Esophagus (tissue), 2 donors: Measurements from ENCODE around the gene SOWAHA. TPM values are rescaled to one million over a fixed set of nuclear protein-coding genes. Genes with fewer than 3 reads are reported as not detected.

Source experiments
- H3K27ac ChIP-seq, 2 donors: one replicate each; pipeline ENCODE4 v1.5.1; 2013; ENCODE audit warnings: low read depth in 2 of 2, mild to moderate bottlenecking in 2 of 2, inconsistent platforms in 1 of 2, low read length in 1 of 2, moderate library complexity in 1 of 2
- H3K27me3 ChIP-seq, 2 donors: one replicate each; pipeline ENCODE4 v1.6.1; 2013; ENCODE audit warnings: low read length in 2 of 2, control low read depth in 1 of 2, mild to moderate bottlenecking in 1 of 2; ENCODE audit not compliant: insufficient read depth in 2 of 2, control insufficient read depth in 1 of 2
- H3K36me3 ChIP-seq, 2 donors: one replicate each; pipeline ENCODE4 v1.6.1; 2013; ENCODE audit warnings: low read length in 1 of 2; ENCODE audit not compliant: control insufficient read depth in 2 of 2, insufficient read depth in 2 of 2
- H3K4me1 ChIP-seq, 2 donors: one replicate each; pipeline ENCODE4 v1.6.1; 2013; ENCODE audit warnings: low read length in 1 of 2; ENCODE audit not compliant: control insufficient read depth in 2 of 2, insufficient read depth in 2 of 2
- H3K4me3 ChIP-seq, 2 donors: one replicate each; pipeline ENCODE4 v1.5.1; 2013; ENCODE audit warnings: low read length in 2 of 2, mild to moderate bottlenecking in 2 of 2, low read depth in 1 of 2, moderate library complexity in 1 of 2
- H3K9me3 ChIP-seq, 2 donors: one replicate each; pipeline ENCODE4 v1.6.1; 2013; ENCODE audit warnings: mild to moderate bottlenecking in 2 of 2, low read depth in 1 of 2, low read length in 1 of 2, moderate library complexity in 1 of 2; ENCODE audit not compliant: control insufficient read depth in 2 of 2, insufficient read depth in 1 of 2
- WGBS, 2 donors: extraction: QIAGEN DNeasy Blood & Tissue Kit; methylation state at CpG; one replicate each; pipeline ENCODE4 v1.1.7; 2013; 5-methylcytosine and 5-hydroxymethylcytosine counted together
- polyA plus RNA-seq, 2 donors: library from polyadenylated mRNA; stranded (reverse); fragments of 200-250 nt; gene quantifications; one replicate each; pipeline ENCODE4 v1.2.3, GENCODE V29; 2013
- donor health status: healthy with polysubstance abuse.
- donor health status: Bipolar disorder and iron deficiency.

SOWAHA gene
- polyA plus RNA-seq, 2 donors, result 0.07 to 0.18 TPM

GRCh38 chr5:132814503-132815294 lies 1.6 kb downstream of the SOWAHA start:
- no peaks in the 10 kb centered on the region for H3K36me3 ChIP-seq
- H3K4me1 ChIP-seq, result peaks cover 2 to 6% of the 10 kb centered on the region in 2 donors
- peak overlapping the region; percentile 3 to 57 for H3K4me3 ChIP-seq
- peaks cover 0 to 3% of the 10 kb centered on the region in 2 donors for H3K9me3 ChIP-seq
- H3K27me3 ChIP-seq, result peaks cover 0 to 7% of the 10 kb centered on the region in 2 donors
- whole genome bisulfite sequencing, 2 donors, result 62 to 68% methylated on average over 68 to 81 of the region's 81 CpGs
- no peak overlapping the region for H3K27ac ChIP-seq

- no peak overlapping the region for H3K4me3 ChIP-seq
- no peaks in the 10 kb centered on the region for H3K36me3 ChIP-seq
- no peak overlapping the region for H3K27ac ChIP-seq
- H3K27me3 ChIP-seq, result peaks cover 0 to 7% of the 10 kb centered on the region in 2 donors
- peaks cover 0 to 3% of the 10 kb centered on the region in 2 donors for H3K9me3 ChIP-seq
- peaks cover 2 to 6% of the 10 kb centered on the region in 2 donors for H3K4me1 ChIP-seq
- 96 to 98% methylated on average over 1 of the region's 1 CpG for WGBS, 2 donors
These were observed 2.4 kb downstream of the SOWAHA start for GRCh38 chr5:132815454-132815853.

GRCh38 chr5:132816083-132816482 lies 3.0 kb downstream of the SOWAHA start:
- no peaks in the 10 kb centered on the region for H3K36me3 ChIP-seq
- H3K27ac ChIP-seq, result no peak overlapping the region
- peaks cover 2 to 6% of the 10 kb centered on the region in 2 donors for H3K4me1 ChIP-seq

GRCh38 chr5:132816554-132816953 lies 3.5 kb downstream of the SOWAHA start:
- Histone ChIP-seq H3K4me1 (peaks cover 2 to 6% of the 10 kb centered on the region in 2 donors), H3K27me3 (peaks cover 0 to 5% of the 10 kb centered on the region in 2 donors), H3K27ac (no peak overlapping the region), H3K4me3 (no peak overlapping the region), H3K36me3 (no peaks in the 10 kb centered on the region), H3K9me3 (peaks cover 0 to 3% of the 10 kb centered on the region in 2 donors)

More at GRCh38 chr5:132816083-132816482, 3.0 kb downstream of the SOWAHA start:
- 76 to 79% methylated on average over 2 of the region's 2 CpGs for WGBS, 2 donors
- no peak overlapping the region for H3K4me3 ChIP-seq
- peaks cover 0 to 3% of the 10 kb centered on the region in 2 donors for H3K9me3 ChIP-seq
- H3K27me3 ChIP-seq, result peaks cover 0 to 6% of the 10 kb centered on the region in 2 donors

- 48 to 59% methylated on average over 1 of the region's 1 CpG for WGBS, 2 donors
- Histone ChIP-seq H3K4me1 (peaks cover 2 to 6% of the 10 kb centered on the region in 2 donors), H3K27ac (no peak overlapping the region), H3K27me3 (peaks cover 0 to 5% of the 10 kb centered on the region in 2 donors), H3K9me3 (peaks cover 0 to 3% of the 10 kb centered on the region in 2 donors), H3K36me3 (no peaks in the 10 kb centered on the region), H3K4me3 (no peak overlapping the region)
These were observed 3.9 kb downstream of the SOWAHA start for GRCh38 chr5:132817011-132817410.

- H3K4me1 ChIP-seq, result peaks cover 2 to 8% of the 10 kb centered on the region in 2 donors
- H3K27me3 ChIP-seq, result peaks cover 0 to 2% of the 10 kb centered on the region in 2 donors
- WGBS, 2 donors, result 24 to 33% methylated on average over 23 to 26 of the region's 26 CpGs
- H3K27ac ChIP-seq, result no peak overlapping the region
- peaks cover under 1 to 4% of the 10 kb centered on the region in 2 donors for H3K36me3 ChIP-seq
- H3K4me3 ChIP-seq, result peak overlapping the region in 1 of 2 donors; percentile 25
- H3K9me3 ChIP-seq, result peaks cover 0 to 3% of the 10 kb centered on the region in 2 donors
These were observed 6.4 kb downstream of the SOWAHA start for GRCh38 chr5:132819468-132819867.

- Histone ChIP-seq H3K27ac (no peak overlapping the region), H3K4me3 (no peak overlapping the region), H3K9me3 (no peaks in the 10 kb centered on the region), H3K36me3 (peaks cover 5 to 6% of the 10 kb centered on the region in 2 donors), H3K27me3 (no peaks in the 10 kb centered on the region), H3K4me1 (peaks cover 2 to 8% of the 10 kb centered on the region in 2 donors)
- WGBS, 2 donors, result 22 to 23% methylated on average over 15 of the region's 15 CpGs
These were observed 7.2 kb downstream of the SOWAHA start for GRCh38 chr5:132820162-132820754.

GRCh38 chr5:132821350-132821749 lies 8.2 kb downstream of the SOWAHA start:
- no peaks in the 10 kb centered on the region for H3K27me3 ChIP-seq
- H3K27ac ChIP-seq, result no peak overlapping the region
- H3K4me3 ChIP-seq, result no peak overlapping the region
- peaks cover 2 to 14% of the 10 kb centered on the region in 2 donors for H3K4me1 ChIP-seq
- peaks cover 5 to 6% of the 10 kb centered on the region in 2 donors for H3K36me3 ChIP-seq
- 84 to 93% methylated on average over 3 of the region's 3 CpGs for WGBS, 2 donors
- no peaks in the 10 kb centered on the region for H3K9me3 ChIP-seq

GRCh38 chr5:132821791-132822190 lies 8.7 kb downstream of the SOWAHA start:
- H3K4me1 ChIP-seq, result peaks cover 2 to 14% of the 10 kb centered on the region in 2 donors
- no peaks in the 10 kb centered on the region for H3K9me3 ChIP-seq
- WGBS, 2 donors, result 77 to 87% methylated on average over 1 of the region's 1 CpG
- no peak overlapping the region for H3K27ac ChIP-seq
- H3K27me3 ChIP-seq, result no peaks in the 10 kb centered on the region
- peaks cover 5 to 6% of the 10 kb centered on the region in 2 donors for H3K36me3 ChIP-seq
- H3K4me3 ChIP-seq, result no peak overlapping the region
